Mesothelial cell of epicardium (in vitro differentiated cells): ENCODE results near the gene ANKMY1. TPM values are rescaled to one million over a fixed set of nuclear protein-coding genes. Genes with fewer than 3 reads are reported as not detected.

Source experiments
- DNase-seq, 2 experiments: peaks; one replicate each; pipeline ENCODE4 v3.0.0; 2021; ENCODE audit warnings: low spot score in 2 of 2; ENCODE audit not compliant: unreplicated experiment in 2 of 2
- H3K27ac Mint-ChIP-seq: 2 replicates; pipeline ENCODE4 v1.8.0; 2021; ENCODE audit warnings: mixed read lengths
- H3K27me3 Mint-ChIP-seq: 2 replicates; pipeline ENCODE4 v1.8.0; 2021; ENCODE audit warnings: low read depth, mixed read lengths
- H3K36me3 Mint-ChIP-seq: 2 replicates; pipeline ENCODE4 v1.8.0; 2021; ENCODE audit warnings: mixed read lengths
- H3K4me1 Mint-ChIP-seq: 2 replicates; pipeline ENCODE4 v1.8.0; 2021; ENCODE audit warnings: mixed read lengths
- H3K4me3 Mint-ChIP-seq: 2 replicates; pipeline ENCODE4 v1.8.0; 2021; ENCODE audit warnings: mild to moderate bottlenecking, moderate library complexity, mixed read lengths
- H3K9me3 Mint-ChIP-seq: 2 replicates; pipeline ENCODE4 v1.8.0; 2021; ENCODE audit warnings: mixed read lengths
- CTCF ChIP-seq: fragments of 200-600 bp; sonication (generic); IDR thresholded peaks from one replicate; pipeline ENCODE4 v1.5.0; 2021; ENCODE audit warnings: antibody characterized with exemption; ENCODE audit not compliant: unreplicated experiment
- total RNA-seq: library from RNA; stranded (reverse); gene quantifications from 3 replicates; pipeline ENCODE4 v1.2.1, GENCODE V29; 2021

Gene ANKMY1
- total RNA-seq, 1 donor from 2014 or later: 29.8 TPM

- peaks cover 11% of the 10 kb centered on the region for H3K4me1 Mint-ChIP-seq
- H3K4me3 Mint-ChIP-seq: no peak overlapping the region
- peak in 1 of 2 experiments; percentile 12 for DNase-seq
- no peak for TF ChIP-seq CTCF
- H3K36me3 Mint-ChIP-seq: peaks cover 7% of the 10 kb centered on the region
- peaks cover 2% of the 10 kb centered on the region for H3K9me3 Mint-ChIP-seq
- no peak overlapping the region for H3K27ac Mint-ChIP-seq
- H3K27me3 Mint-ChIP-seq: no peaks in the 10 kb centered on the region
Measured at GRCh38 chr2:240467659-240468302, 90.0 kb downstream of the ANKMY1 start.

GRCh38 chr2:240467149-240467642 lies 90.6 kb downstream of the ANKMY1 start:
- Mint-ChIP-seq H3K36me3 (peaks cover 7% of the 10 kb centered on the region), H3K4me1 (peaks cover 11% of the 10 kb centered on the region), H3K9me3 (no peaks in the 10 kb centered on the region), H3K27me3 (no peaks in the 10 kb centered on the region), H3K27ac (no peak overlapping the region), H3K4me3 (no peak overlapping the region)
- TF ChIP-seq CTCF: no peak
- DNase-seq: no peak

- Mint-ChIP-seq H3K4me1 (peaks cover 11% of the 10 kb centered on the region), H3K27ac (no peak overlapping the region), H3K36me3 (peaks cover 7% of the 10 kb centered on the region), H3K9me3 (no peaks in the 10 kb centered on the region), H3K27me3 (no peaks in the 10 kb centered on the region), H3K4me3 (no peak overlapping the region)
- TF ChIP-seq CTCF: no peak
- peak; percentile 18 to 39 for DNase-seq
Measured at GRCh38 chr2:240466579-240467148, 91.1 kb downstream of the ANKMY1 start.

GRCh38 chr2:240465765-240466578 lies 91.8 kb downstream of the ANKMY1 start:
- peak in 1 of 2 experiments; percentile 14 for DNase-seq
- Mint-ChIP-seq H3K4me3 (no peak overlapping the region), H3K4me1 (peaks cover 11% of the 10 kb centered on the region), H3K9me3 (no peaks in the 10 kb centered on the region), H3K27me3 (no peaks in the 10 kb centered on the region), H3K36me3 (peaks cover 7% of the 10 kb centered on the region), H3K27ac (no peak overlapping the region)
- no peak for TF ChIP-seq CTCF

GRCh38 chr2:240465268-240465764 lies 92.5 kb downstream of the ANKMY1 start:
- peaks cover 7% of the 10 kb centered on the region for H3K36me3 Mint-ChIP-seq
- H3K27me3 Mint-ChIP-seq: no peaks in the 10 kb centered on the region
- H3K4me3 Mint-ChIP-seq: no peak overlapping the region
- no peak for TF ChIP-seq CTCF
- H3K4me1 Mint-ChIP-seq: peaks cover 11% of the 10 kb centered on the region
- no peaks in the 10 kb centered on the region for H3K9me3 Mint-ChIP-seq
- peak in 1 of 2 experiments; percentile 13 for DNase-seq
- H3K27ac Mint-ChIP-seq: no peak overlapping the region
